ENCODE measurements around the gene TRAM2.
"Not testable (repeated sequence)": the region's sequence is repeated elsewhere in the genome, so short reads cannot be mapped to it uniquely, and the experiment has no call there.

The TRAM2 gene

DNA sequence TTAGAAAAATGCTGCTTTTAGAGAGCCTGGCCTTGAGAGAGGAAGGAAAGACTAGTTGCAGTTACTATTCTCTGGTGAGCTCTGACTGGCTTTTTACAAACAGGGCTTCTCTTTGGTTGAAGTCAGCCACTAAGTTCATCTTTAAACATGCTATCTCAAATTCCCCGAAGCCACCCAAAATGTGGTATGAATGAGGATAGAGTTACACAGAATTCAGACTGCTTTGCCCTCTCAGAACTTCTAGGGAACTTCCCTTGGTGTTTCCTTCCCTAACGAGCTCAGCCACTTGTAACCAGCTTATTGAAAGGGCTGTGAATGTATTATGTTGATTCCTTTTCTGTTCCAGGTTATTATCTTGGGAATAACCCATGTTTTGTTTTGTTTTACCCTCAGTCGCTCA is 83.2 kb downstream of the TRAM2 start:
- DNase-seq (ENCODE audit: low spot score) = no peak

DNA sequence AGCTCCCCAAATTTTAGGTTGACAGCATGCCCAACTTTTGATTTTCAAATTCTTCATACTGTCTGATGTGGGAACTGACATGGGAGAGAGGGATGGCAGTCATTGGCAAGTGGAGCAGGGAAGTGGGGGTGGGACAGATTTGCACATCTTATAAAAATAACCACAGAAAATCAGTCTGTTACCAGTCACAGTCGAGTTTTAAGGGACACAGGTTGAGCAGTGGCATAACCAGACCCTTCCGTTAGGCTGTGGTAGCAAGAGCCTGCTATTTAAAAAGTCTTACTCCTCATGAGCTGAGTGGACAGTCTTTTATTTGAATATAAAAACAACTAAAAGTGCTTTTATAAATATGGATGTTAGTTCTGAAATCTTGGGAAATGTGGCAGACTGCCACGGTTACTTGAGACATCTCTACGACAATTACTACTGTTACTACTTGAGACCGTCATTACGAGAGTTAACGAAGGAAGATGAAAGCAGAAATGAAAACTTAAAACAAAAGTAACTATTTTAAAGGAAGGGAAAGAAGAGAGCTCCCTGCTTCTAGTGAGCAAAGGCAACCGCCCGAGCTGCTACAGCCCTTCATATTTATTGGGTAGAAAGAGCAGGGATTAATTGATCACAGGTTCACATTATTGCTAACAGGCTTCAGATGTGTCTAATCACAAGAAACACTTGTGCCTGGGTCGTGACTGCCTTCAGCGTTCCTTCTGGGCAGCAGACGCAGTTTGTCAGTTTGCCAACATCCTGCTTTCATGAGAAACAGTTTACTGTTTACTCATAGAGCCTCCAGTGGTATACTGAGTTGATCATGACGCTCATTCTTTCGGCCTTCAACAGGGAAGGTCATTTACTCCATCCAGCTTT is 85.4 kb downstream of the TRAM2 start:
- no peak for DNase-seq (ENCODE audit: low spot score)

DNA sequence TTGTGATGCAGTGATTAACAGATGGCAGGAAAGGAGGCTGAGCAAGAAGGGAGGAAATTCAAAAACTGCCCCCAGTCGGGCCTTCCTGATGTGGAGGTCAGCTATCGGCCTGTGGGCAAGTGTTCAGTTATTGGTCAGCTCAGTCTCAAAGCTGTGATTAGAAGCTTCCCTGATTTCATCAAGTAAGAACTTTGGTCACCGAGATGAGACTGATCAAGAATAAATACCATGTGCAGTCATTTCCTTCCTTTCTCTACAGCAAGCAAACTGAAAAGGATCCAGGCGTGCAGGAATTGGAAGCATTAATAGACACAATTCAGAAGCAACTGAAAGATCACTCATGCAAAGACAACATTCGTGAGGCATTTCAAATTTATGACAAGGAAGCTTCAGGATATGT is 87.0 kb downstream of the TRAM2 start:
- DNase-seq (ENCODE audit: low spot score) = no peak

DNA sequence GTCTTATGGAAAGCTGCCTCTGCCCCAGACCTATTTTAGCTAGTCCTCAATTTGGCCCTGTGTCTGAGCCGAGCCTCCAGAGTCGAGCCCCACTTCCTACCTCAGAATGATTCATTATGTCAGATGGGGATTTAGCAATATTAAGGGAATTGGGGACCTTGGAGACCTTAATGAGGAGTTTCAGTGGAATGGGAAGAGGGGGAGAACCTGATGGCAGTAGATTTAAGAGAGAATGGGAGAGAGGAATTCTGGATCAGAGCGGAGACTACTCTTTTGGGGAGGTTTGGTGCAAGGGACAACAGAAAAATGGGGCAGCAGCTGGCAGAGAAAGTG is 93.2 kb downstream of the TRAM2 start:
- no peak for DNase-seq (ENCODE audit: low spot score)

DNA sequence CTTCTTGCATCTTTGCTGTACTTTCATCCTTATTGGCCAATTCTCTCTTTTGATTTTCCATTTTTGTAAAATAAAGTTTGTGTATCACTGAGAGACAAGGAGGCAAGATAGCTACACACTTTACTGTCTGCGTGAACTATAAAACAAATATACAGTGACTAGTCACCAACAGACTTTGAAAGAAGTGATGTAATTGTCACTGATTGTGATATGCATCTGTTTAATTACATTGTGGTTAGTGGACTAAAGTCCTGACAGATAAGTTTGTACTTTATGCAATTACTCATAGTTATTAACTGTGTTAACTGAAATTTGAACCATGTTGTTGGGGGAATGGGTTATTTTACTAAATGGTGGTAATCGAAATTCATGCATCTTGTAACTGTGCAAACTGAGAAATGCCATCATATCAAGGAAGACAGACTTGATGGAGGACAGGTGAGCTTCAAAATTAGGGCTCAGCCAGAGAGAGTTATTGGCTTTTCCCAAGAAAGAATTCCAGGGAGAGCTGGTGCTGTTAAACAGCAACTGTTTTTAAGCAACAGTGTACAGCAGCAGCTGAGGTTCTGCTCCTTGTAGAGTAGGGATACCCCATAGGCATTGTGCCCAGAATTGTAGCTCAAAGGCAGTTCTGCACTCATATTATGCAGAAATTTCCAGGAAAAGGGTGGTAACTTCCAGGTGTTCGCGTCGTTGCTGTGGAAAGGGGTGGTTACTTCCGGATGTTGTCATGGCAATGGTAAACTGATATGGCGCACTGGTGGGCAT is 93.8 kb downstream of the TRAM2 start:
- no peak for DNase-seq (ENCODE audit: low spot score)

DNA sequence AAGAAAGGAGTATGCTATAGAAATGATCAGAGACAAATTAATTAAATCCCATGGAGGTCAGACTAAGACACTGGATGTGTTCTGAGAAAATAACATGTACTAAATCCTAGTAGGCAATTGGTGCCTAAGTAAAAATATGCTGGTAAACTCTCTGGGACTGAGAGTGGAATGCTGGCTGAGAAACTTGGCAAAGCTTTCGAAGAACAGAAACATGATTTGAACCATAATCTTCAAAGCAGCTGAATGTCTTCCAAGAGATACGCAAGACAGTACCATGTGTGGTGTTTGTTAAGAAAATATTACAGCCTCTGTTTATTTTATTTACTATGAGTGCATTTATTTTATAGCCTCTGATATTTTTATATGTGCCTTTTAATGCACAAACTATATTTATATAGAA is 101.6 kb downstream of the TRAM2 start:
- no peak for DNase-seq (ENCODE audit: low spot score)

DNA sequence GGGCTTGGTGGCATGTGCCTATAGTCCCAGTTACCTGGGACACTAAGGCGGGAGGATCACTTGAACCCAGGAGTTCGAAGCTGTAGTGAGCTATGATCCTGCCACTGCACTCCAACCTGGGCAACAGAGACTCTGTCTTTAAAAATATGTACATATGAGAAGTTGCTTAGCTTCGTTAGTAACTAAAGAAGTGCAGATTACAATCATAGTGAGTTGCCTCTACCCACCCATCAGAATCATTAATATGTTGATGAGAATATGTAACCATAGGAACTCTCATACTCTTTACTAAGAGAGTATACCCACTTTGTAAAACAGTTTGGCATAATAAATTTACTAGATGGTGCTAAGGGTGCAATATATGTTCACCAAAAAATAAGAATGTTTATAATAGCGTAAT is 102.7 kb downstream of the TRAM2 start:
- DNase-seq (ENCODE audit: low spot score) = no peak

DNA sequence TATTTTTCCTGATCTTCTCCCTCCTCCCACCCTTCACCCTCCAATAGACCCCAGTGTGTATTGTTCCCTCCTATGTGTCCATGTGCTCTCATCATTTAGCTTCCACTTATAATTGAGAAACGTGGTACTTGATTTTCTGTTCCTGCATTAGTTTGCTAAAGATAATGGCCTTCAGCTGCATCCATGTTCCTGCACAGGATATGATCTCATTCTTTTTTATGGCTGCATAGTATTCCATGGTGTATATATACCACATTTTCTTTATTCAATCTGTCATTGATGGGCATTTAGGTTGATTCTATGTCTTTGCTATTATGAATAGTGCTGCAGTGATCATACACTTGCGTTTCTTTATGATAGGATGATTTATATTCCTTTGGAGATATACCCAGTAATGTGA is 115.7 kb downstream of the TRAM2 start:
- DNase-seq (ENCODE audit: low spot score) = not testable (repeated sequence)

DNA sequence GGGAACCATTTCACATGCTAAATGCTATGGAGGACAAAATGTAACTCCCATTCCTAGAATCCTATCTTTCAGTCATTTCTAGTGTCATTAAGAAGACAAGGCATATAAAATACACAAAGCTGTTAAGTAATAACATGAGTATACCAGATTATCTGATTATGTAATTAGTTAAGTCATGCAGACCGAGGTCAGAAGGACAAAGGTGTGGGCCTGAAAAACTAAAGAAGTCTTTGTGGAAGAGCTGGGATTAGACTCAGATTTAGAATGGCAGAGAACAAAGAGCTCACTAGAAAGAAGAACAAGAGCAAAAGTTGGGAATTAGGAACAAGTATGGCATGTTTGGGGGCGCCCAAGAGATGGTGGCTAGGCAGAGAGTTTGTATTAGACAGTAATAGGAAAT is 119.8 kb downstream of the TRAM2 start:
- DNase-seq (ENCODE audit: low spot score) = no peak

DNA sequence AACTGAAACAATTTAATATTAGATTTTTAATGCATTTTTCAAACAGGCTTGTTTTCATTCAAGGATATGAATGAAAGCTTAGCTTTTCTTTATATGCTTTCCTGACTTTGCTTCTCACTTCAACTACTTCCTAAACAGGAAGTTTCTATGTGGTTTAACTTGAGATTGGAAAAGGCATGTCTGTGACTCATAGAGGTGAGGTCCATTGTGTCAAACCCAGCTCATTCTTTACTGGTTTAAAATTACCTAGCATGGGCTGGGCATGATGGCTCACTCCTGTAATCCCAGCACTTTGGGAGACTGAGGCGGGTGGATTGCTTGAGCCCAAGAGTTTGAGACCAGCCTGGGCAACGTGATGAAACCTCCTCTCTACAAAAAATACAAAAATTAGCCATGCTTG is 122.3 kb downstream of the TRAM2 start:
- no peak for DNase-seq (ENCODE audit: low spot score)

Data from AG08396 (cell line).